ENCODE results near the gene GLS2. TPM values are rescaled to one million over a fixed set of nuclear protein-coding genes. Genes with fewer than 3 reads are reported as not detected.
A peak's percentile ranks its signal among the peaks of the same experiment; 100 is the strongest.
"Not testable (repeated sequence)": the region's sequence is repeated elsewhere in the genome, so short reads cannot be mapped to it uniquely, and the experiment has no call there.

GLS2 gene
- total and polyA plus RNA-seq, 8 donors = 1.3 to 11.2 (median 4.6) TPM; not detected in 2

- H3K9me3 ChIP-seq = no peaks in the 10 kb centered on the region
- H3K27me3 ChIP-seq = no peaks in the 10 kb centered on the region
- H3K27ac ChIP-seq = peak overlapping the region in 4 of 5 donors; percentile 81 to 92 (median 88)
- TF ChIP-seq POLR2A (IDR thresholded peaks at IDR 0.05) = no peak
- TF ChIP-seq EP300 (IDR thresholded peaks at IDR 0.05) = no peak
- no peak for TF ChIP-seq POLR2AphosphoS5 (IDR thresholded peaks at IDR 0.05)
- TF ChIP-seq CTCF (IDR thresholded peaks at IDR 0.05) = no peak
- H3K4me3 ChIP-seq = peak overlapping the region in 3 of 4 donors; percentile 11 to 63 (median 47)
- intact Hi-C loops (cut with DNase I; ENCODE audit: low total_unique reads) = no loop called here
- no peaks in the 10 kb centered on the region for H3K36me3 ChIP-seq
- DNase-seq = peak in 1 of 2 donors; percentile 7
- H3K4me1 ChIP-seq = peaks cover 0 to 52% (median 28%) of the 10 kb centered on the region in 4 donors
- WGBS, 5 donors = 33 to 47% (median 44%) methylated on average over 1 of the region's 1 CpG
These were observed 32.5 kb upstream of the GLS2 start for GRCh38 chr12:56520506-56520905.

GRCh38 chr12:56520048-56520447, 32.1 kb upstream of the GLS2 start:
- H3K27ac ChIP-seq = peak overlapping the region; percentile 56 to 92 (median 86)
- H3K4me1 ChIP-seq = peaks cover 0 to 49% (median 26%) of the 10 kb centered on the region in 4 donors
- H3K4me3 ChIP-seq = peak overlapping the region in 1 of 4 donors; percentile 11
- DNase-seq = peak in 1 of 2 donors; percentile 52
- TF ChIP-seq EP300 (IDR thresholded peaks at IDR 0.05) = peak; percentile 21
- TF ChIP-seq POLR2AphosphoS5 (IDR thresholded peaks at IDR 0.05) = no peak
- no peak for TF ChIP-seq POLR2A (IDR thresholded peaks at IDR 0.05)
- H3K9me3 ChIP-seq = no peaks in the 10 kb centered on the region
- intact Hi-C loops (cut with DNase I; ENCODE audit: low total_unique reads) = no loop called here
- WGBS, 5 donors = 46 to 82% (median 70%) methylated on average over 3 of the region's 3 CpGs
- no peaks in the 10 kb centered on the region for H3K27me3 ChIP-seq
- no peaks in the 10 kb centered on the region for H3K36me3 ChIP-seq

- peak overlapping the region in 2 of 5 donors; percentile 90 to 92 for H3K27ac ChIP-seq
- no peak overlapping the region for H3K4me3 ChIP-seq
- intact Hi-C loops (cut with DNase I; ENCODE audit: low total_unique reads) = no loop called here
- WGBS, 5 donors = 38 to 64% (median 51%) methylated on average over 2 of the region's 2 CpGs
- H3K27me3 ChIP-seq = no peaks in the 10 kb centered on the region
- no peak for DNase-seq
- H3K36me3 ChIP-seq = no peaks in the 10 kb centered on the region
- H3K9me3 ChIP-seq = no peaks in the 10 kb centered on the region
- TF ChIP-seq POLR2A (IDR thresholded peaks at IDR 0.05) = no peak
- no peak for TF ChIP-seq POLR2AphosphoS5 (IDR thresholded peaks at IDR 0.05)
- no peak for TF ChIP-seq CTCF (IDR thresholded peaks at IDR 0.05)
- TF ChIP-seq EP300 (IDR thresholded peaks at IDR 0.05) = no peak
- peaks cover 0 to 41% (median 21%) of the 10 kb centered on the region in 4 donors for H3K4me1 ChIP-seq
These were observed 30.6 kb upstream of the GLS2 start for GRCh38 chr12:56518570-56518969.

- Histone ChIP-seq H3K9me3 (no peaks in the 10 kb centered on the region), H3K27ac (no peak overlapping the region), H3K4me1 (peaks cover 0 to 34% (median 14%) of the 10 kb centered on the region in 4 donors), H3K36me3 (no peaks in the 10 kb centered on the region), H3K4me3 (no peak overlapping the region), H3K27me3 (no peaks in the 10 kb centered on the region)
- DNase-seq = peak in 1 of 2 donors; percentile 27
- WGBS, 5 donors = 46 to 78% (median 58%) methylated on average over 2 of the region's 2 CpGs
- intact Hi-C loops (cut with DNase I; ENCODE audit: low total_unique reads) = no loop called here
- no peak for TF ChIP-seq EP300 (IDR thresholded peaks at IDR 0.05)
- no peak for TF ChIP-seq CTCF (IDR thresholded peaks at IDR 0.05)
- no peak for TF ChIP-seq POLR2AphosphoS5 (IDR thresholded peaks at IDR 0.05)
- TF ChIP-seq POLR2A (IDR thresholded peaks at IDR 0.05) = no peak
These were observed 29.9 kb upstream of the GLS2 start for GRCh38 chr12:56517854-56518253.

GRCh38 chr12:56514014-56514318, 26.0 kb upstream of the GLS2 start:
- H3K27ac ChIP-seq, H3K4me3 ChIP-seq, H3K4me1 ChIP-seq, H3K9me3 ChIP-seq, H3K27me3 ChIP-seq, DNase-seq, H3K36me3 ChIP-seq: not testable (repeated sequence)
- WGBS, 5 donors = 51 to 68% (median 56%) methylated on average over 4 of the region's 4 CpGs
- intact Hi-C loops (cut with DNase I; ENCODE audit: low total_unique reads) = loop anchor here (5.0 kb wide), 1 partner anchor 58 kb away; no protein-coding TSS in a partner anchor
